H1 (cell line): ENCODE data around the gene CDK8.

Source experiments
- ASH2L ChIP-seq: fragments of 200-600, 300-600 bp; sonication (generic); IDR thresholded peaks from one replicate; pipeline ENCODE4 v1.7.1; 2017; ENCODE audit warnings: low read length
- JUND ChIP-seq: IDR thresholded peaks from 2 replicates; pipeline ENCODE4 v1.6.1; 2011; ENCODE audit warnings: mild to moderate bottlenecking, improper control_type of control experiment, low read length
- POLR2A ChIP-seq, 2 experiments: IDR thresholded peaks; 1 replicate in 1 of 2; 2 replicates in 1 of 2; pipeline ENCODE4 v1.6.1; 2011; ENCODE audit warnings: low read depth in 2 of 2, low read length in 2 of 2, mild to moderate bottlenecking in 2 of 2; ENCODE audit errors: control extremely low read depth in 1 of 2
- POLR2AphosphoS5 ChIP-seq: IDR thresholded peaks from 2 replicates; pipeline ENCODE4 v1.6.1; 2011; ENCODE audit warnings: low read depth, low read length
- SP1 ChIP-seq: IDR thresholded peaks from 2 replicates; pipeline ENCODE4 v1.6.1; 2011; ENCODE audit warnings: low read depth, low read length
- SP2 ChIP-seq: IDR thresholded peaks from 2 replicates; pipeline ENCODE4 v1.6.1; 2012; ENCODE audit warnings: mild to moderate bottlenecking, low read length, inconsistent platforms
- ZNF274 ChIP-seq: IDR thresholded peaks from 2 replicates; pipeline ENCODE4 v1.7.0; 2012; ENCODE audit warnings: low read length, borderline replicate concordance; ENCODE audit errors: extremely low read depth
- TF ChIP-seq, protein P1 (sequence below), 3 experiments: IDR thresholded peaks; 1 replicate in 2 of 3; 2 replicates in 1 of 3; pipeline versions ENCODE4 v1.5.1 to v1.6.1; 2011; ENCODE audit warnings: low read length in 3 of 3, mild to moderate bottlenecking in 3 of 3, inconsistent platforms in 2 of 3, low read depth in 1 of 3, moderate library complexity in 1 of 3; ENCODE audit not compliant: insufficient read depth in 1 of 3; ENCODE audit errors: control extremely low read depth in 1 of 3
- TF ChIP-seq, protein P2 (sequence below): IDR thresholded peaks from 2 replicates; pipeline ENCODE4 v1.6.1; 2011; ENCODE audit warnings: low read depth, mild to moderate bottlenecking, low read length; ENCODE audit not compliant: insufficient read depth
- TF ChIP-seq, protein P3 (sequence below): IDR thresholded peaks from 2 replicates; pipeline ENCODE4 v1.6.1; 2012; ENCODE audit warnings: inconsistent platforms

DNA sequence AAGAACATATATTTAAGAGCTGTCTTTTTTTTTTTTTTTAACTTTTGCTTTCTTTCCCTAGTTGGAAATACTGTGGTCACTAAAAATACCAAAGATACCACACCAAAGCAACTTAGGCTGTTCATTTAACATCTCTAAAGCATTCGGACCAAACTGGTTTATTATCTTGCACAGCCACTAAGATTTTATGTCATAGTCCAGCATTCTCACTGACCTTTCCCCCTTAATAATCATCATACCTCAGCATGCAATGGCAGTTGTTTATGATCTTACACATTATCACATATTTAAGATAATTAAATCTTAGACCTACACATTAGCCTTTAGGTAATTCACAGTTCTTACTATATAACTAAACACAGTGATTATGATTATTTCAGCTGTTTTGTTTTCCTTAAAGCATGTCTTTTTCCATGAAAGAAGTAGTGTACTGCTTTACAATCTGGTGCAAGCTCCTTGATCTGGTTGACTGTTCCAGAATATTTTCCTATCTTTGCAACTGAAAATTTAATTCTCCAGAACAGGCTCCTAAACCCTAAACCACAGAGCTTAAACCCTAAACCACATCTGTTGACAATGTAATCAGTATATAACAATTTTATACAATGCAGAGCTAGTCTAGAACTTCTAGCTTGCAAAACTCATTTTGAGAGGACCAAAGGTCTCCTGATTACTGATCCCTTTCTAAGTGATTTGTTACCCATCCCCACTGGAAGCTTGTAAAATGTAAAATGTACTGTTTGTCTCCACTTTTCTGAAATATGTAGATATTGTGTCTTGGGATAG lies 74.2 kb downstream of the CDK8 start:
- TF ChIP-seq SP2 (no peak), JUND (no peak), POLR2AphosphoS5 (no peak), ZNF274 (no peak), ASH2L (no peak), POLR2A (IDR thresholded peaks at IDR 0.05; ENCODE audit: control extremely low read depth in 1 of 2, low read depth in 2 of 2, low read length in 2 of 2) (no peak), SP1 (no peak)
- TF ChIP-seq, protein P1, sequence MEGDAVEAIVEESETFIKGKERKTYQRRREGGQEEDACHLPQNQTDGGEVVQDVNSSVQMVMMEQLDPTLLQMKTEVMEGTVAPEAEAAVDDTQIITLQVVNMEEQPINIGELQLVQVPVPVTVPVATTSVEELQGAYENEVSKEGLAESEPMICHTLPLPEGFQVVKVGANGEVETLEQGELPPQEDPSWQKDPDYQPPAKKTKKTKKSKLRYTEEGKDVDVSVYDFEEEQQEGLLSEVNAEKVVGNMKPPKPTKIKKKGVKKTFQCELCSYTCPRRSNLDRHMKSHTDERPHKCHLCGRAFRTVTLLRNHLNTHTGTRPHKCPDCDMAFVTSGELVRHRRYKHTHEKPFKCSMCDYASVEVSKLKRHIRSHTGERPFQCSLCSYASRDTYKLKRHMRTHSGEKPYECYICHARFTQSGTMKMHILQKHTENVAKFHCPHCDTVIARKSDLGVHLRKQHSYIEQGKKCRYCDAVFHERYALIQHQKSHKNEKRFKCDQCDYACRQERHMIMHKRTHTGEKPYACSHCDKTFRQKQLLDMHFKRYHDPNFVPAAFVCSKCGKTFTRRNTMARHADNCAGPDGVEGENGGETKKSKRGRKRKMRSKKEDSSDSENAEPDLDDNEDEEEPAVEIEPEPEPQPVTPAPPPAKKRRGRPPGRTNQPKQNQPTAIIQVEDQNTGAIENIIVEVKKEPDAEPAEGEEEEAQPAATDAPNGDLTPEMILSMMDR (IDR thresholded peaks at IDR 0.05; ENCODE audit: control extremely low read depth in 1 of 3, insufficient read depth in 1 of 3, low read depth in 1 of 3, low read length in 3 of 3): no peak
- TF ChIP-seq, protein P2, sequence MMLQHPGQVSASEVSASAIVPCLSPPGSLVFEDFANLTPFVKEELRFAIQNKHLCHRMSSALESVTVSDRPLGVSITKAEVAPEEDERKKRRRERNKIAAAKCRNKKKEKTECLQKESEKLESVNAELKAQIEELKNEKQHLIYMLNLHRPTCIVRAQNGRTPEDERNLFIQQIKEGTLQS: no peak
- TF ChIP-seq, protein P3, sequence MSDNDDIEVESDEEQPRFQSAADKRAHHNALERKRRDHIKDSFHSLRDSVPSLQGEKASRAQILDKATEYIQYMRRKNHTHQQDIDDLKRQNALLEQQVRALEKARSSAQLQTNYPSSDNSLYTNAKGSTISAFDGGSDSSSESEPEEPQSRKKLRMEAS: no peak
